ENCODE measurements around the gene RSPO1. TPM values are rescaled to one million over a fixed set of nuclear protein-coding genes. Genes with fewer than 3 reads are reported as not detected.

Gene RSPO1
- total RNA-seq, 2 donors from 2014 or later = 0.27 to 0.32 TPM

- H3K27ac ChIP-seq = no peak overlapping the region
- no peak for DNase-seq
These were observed 28.8 kb downstream of the RSPO1 start for GRCh38 chr1:37605806-37606474.

DNA sequence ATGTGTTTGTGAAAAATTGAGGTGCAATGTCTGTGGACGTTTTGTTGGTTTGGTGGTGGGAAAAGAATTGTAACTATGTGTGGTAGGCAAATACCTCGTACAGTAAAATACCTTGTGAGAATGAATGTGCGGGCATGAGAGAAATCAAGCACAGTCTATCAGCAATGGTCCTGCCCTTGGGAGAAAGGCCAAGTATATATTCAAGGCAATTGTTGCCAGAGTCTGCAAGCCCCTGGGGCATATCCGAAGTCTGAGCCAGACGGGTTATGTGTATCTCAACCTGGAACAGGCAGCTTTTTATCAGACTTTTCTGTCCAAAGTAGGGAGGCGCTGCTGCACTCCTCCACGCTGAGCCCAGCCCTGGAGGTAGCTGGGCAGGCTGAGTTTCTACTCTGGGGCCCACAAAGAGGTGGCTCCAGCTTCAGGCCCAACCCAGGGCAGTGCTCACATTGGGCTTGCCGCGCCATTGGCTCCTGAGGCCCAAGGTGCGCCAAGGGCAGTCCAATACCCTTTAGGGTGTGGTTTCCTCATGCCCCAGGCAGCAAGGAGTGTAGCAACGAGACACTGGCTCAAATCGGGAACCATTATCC, 29.5 kb downstream of the RSPO1 start:
- no peak for DNase-seq
- Histone ChIP-seq H3K27ac (no peak overlapping the region), H3K4me1 (no peaks in the 10 kb centered on the region), H3K4me3 (no peak overlapping the region), H3K27me3 (no peaks in the 10 kb centered on the region), H3K9ac (ENCODE audit: low read depth in 2 of 2, low read length in 2 of 2) (no peak overlapping the region), H3K9me3 (no peaks in the 10 kb centered on the region), H3K36me3 (no peaks in the 10 kb centered on the region)
- TF ChIP-seq CTCF (IDR thresholded peaks at IDR 0.05) = no peak
- intact Hi-C loops (cut with DNase I) = loop anchor here (10.0 kb wide), 1 partner anchor 260 kb away; no protein-coding TSS in a partner anchor

More at GRCh38 chr1:37605806-37606474, 28.8 kb downstream of the RSPO1 start:
- H3K4me3 ChIP-seq = no peak overlapping the region
- no peaks in the 10 kb centered on the region for H3K9me3 ChIP-seq
- no peaks in the 10 kb centered on the region for H3K27me3 ChIP-seq
- no peak overlapping the region for H3K9ac ChIP-seq (ENCODE audit: low read depth in 2 of 2, low read length in 2 of 2)
- no peaks in the 10 kb centered on the region for H3K36me3 ChIP-seq
- intact Hi-C loops (cut with DNase I) = loop anchor here (10.0 kb wide), 1 partner anchor 259 kb away; no protein-coding TSS in a partner anchor
- no peak for TF ChIP-seq CTCF (IDR thresholded peaks at IDR 0.05)
- H3K4me1 ChIP-seq = no peaks in the 10 kb centered on the region

- H3K9ac ChIP-seq (ENCODE audit: low read depth in 2 of 2, low read length in 2 of 2) = no peak overlapping the region
- H3K36me3 ChIP-seq = no peaks in the 10 kb centered on the region
- peak; percentile 59 for TF ChIP-seq CTCF (IDR thresholded peaks at IDR 0.05)
- intact Hi-C loops (cut with DNase I) = loop anchor here (2.0 to 10.0 kb wide), 2 partner anchors 80 to 262 kb away; no protein-coding TSS in a partner anchor
- no peaks in the 10 kb centered on the region for H3K4me1 ChIP-seq
- H3K27ac ChIP-seq = no peak overlapping the region
- H3K9me3 ChIP-seq = no peaks in the 10 kb centered on the region
- no peaks in the 10 kb centered on the region for H3K27me3 ChIP-seq
- DNase-seq = no peak
- H3K4me3 ChIP-seq = no peak overlapping the region
These were observed 31.7 kb downstream of the RSPO1 start for GRCh38 chr1:37602750-37603694.

- Histone ChIP-seq H3K4me3 (no peak overlapping the region), H3K36me3 (no peaks in the 10 kb centered on the region), H3K27me3 (no peaks in the 10 kb centered on the region), H3K4me1 (no peaks in the 10 kb centered on the region), H3K9me3 (no peaks in the 10 kb centered on the region), H3K27ac (no peak overlapping the region), H3K9ac (ENCODE audit: low read depth in 2 of 2, low read length in 2 of 2) (no peak overlapping the region)
- intact Hi-C loops (cut with DNase I) = loop anchor here (10.0 kb wide), 1 partner anchor 263 kb away; no protein-coding TSS in a partner anchor
- TF ChIP-seq CTCF (IDR thresholded peaks at IDR 0.05) = no peak
- DNase-seq = no peak
These were observed 33.3 kb downstream of the RSPO1 start for GRCh38 chr1:37601441-37601840.

GRCh38 chr1:37599940-37600339, 34.8 kb downstream of the RSPO1 start:
- Histone ChIP-seq H3K9ac (ENCODE audit: low read depth in 2 of 2, low read length in 2 of 2) (no peak overlapping the region), H3K27me3 (no peaks in the 10 kb centered on the region), H3K4me1 (no peaks in the 10 kb centered on the region), H3K9me3 (no peaks in the 10 kb centered on the region), H3K36me3 (no peaks in the 10 kb centered on the region), H3K27ac (no peak overlapping the region), H3K4me3 (no peak overlapping the region)
- intact Hi-C loops (cut with DNase I) = loop anchor here (5.0 to 10.0 kb wide), 2 partner anchors 43 to 265 kb away; partner anchors contain the start of gene DNALI1
- no peak for TF ChIP-seq CTCF (IDR thresholded peaks at IDR 0.05)
- no peak for DNase-seq
